Lower lobe of right lung (tissue), 2 donors: ENCODE results near the gene DPEP1. TPM values are rescaled to one million over a fixed set of nuclear protein-coding genes. Genes with fewer than 3 reads are reported as not detected.
"Not testable (repeated sequence)": the region's sequence is repeated elsewhere in the genome, so short reads cannot be mapped to it uniquely, and the experiment has no call there.

Experiments used
- ATAC-seq, 2 donors: fragments of 200-7000 bp; cut with Tn5 transposase; one replicate each; pipeline ENCODE4 v1.9.1; 2020 to 2022; ENCODE audit warnings: mild to moderate bottlenecking in 2 of 2, moderate library complexity in 2 of 2
- DNase-seq: peaks from one replicate; pipeline ENCODE4 v3.0.0-alpha.2; 2020
- H3K27ac ChIP-seq: fragments of 200-600 bp; one replicate; pipeline ENCODE4 v1.8.0; 2022
- H3K27me3 ChIP-seq: fragments of 200-600 bp; one replicate; pipeline ENCODE4 v1.8.0; 2022; ENCODE audit warnings: low read depth
- H3K36me3 ChIP-seq: fragments of 200-600 bp; one replicate; pipeline ENCODE4 v1.8.0; 2022; ENCODE audit warnings: mild to moderate bottlenecking
- H3K4me1 ChIP-seq: fragments of 200-600 bp; one replicate; pipeline ENCODE4 v1.8.0; 2022
- H3K4me3 ChIP-seq: fragments of 200-600 bp; one replicate; pipeline ENCODE4 v1.8.0; 2022; ENCODE audit warnings: mild to moderate bottlenecking
- H3K9me3 ChIP-seq: fragments of 200-600 bp; one replicate; pipeline ENCODE4 v1.8.0; 2022
- CTCF ChIP-seq: fragments of 200-600 bp; IDR thresholded peaks from one replicate; pipeline ENCODE4 v1.8.0; 2022; ENCODE audit warnings: antibody characterized with exemption, mild to moderate bottlenecking
- intact Hi-C: fragments of 100-400 bp; cut with DNase I; formaldehyde crosslinking; loops from one replicate; pipeline ENCODE4 v1.11.0; 2022
- total RNA-seq: library from RNA; stranded (reverse); fragmentation: NEBNext Ultra II Directional; extraction: Animal tissue kit (Norgen Biotek cat#: 25700); gene quantifications from one replicate; pipeline ENCODE4 v1.2.1, GENCODE V29; 2021
- donor health status: DM: no; HTN: yes; CAD: no; lungs with severe emphysema.

The DPEP1 gene
- total RNA-seq, 1 donor from 2014 or later, result 0.59 TPM

- DNase-seq (no peak), ATAC-seq (no peak)
- H3K4me1 ChIP-seq, result no peaks in the 10 kb centered on the region
- intact Hi-C loops, result no loop called here
- no peak overlapping the region for H3K27ac ChIP-seq
- H3K27me3 ChIP-seq, result peaks cover 16% of the 10 kb centered on the region
- H3K36me3 ChIP-seq, result no peaks in the 10 kb centered on the region
- TF ChIP-seq CTCF, result no peak
- no peaks in the 10 kb centered on the region for H3K9me3 ChIP-seq
- no peak overlapping the region for H3K4me3 ChIP-seq
Observed at GRCh38 chr16:89629827-89630610, 16.6 kb downstream of the DPEP1 start.

- DNase-seq (no peak), ATAC-seq (no peak)
- TF ChIP-seq CTCF, result no peak
- no peaks in the 10 kb centered on the region for H3K9me3 ChIP-seq
- intact Hi-C loops, result no loop called here
- H3K27me3 ChIP-seq, result peaks cover 16% of the 10 kb centered on the region
- H3K27ac ChIP-seq, result no peak overlapping the region
- H3K4me1 ChIP-seq, result no peaks in the 10 kb centered on the region
- no peaks in the 10 kb centered on the region for H3K36me3 ChIP-seq
- H3K4me3 ChIP-seq, result no peak overlapping the region
Observed at GRCh38 chr16:89633064-89633631, 19.7 kb downstream of the DPEP1 start.

GRCh38 chr16:89634463-89635385, 21.3 kb downstream of the DPEP1 start:
- ATAC-seq, DNase-seq, H3K4me1 ChIP-seq, H3K36me3 ChIP-seq, H3K27ac ChIP-seq, H3K9me3 ChIP-seq, H3K4me3 ChIP-seq, intact Hi-C loops: not testable (repeated sequence)
- peaks cover 16% of the 10 kb centered on the region for H3K27me3 ChIP-seq

- Histone ChIP-seq H3K36me3 (no peaks in the 10 kb centered on the region), H3K4me3 (no peak overlapping the region), H3K9me3 (no peaks in the 10 kb centered on the region), H3K4me1 (peaks cover 13% of the 10 kb centered on the region), H3K27ac (no peak overlapping the region), H3K27me3 (peaks cover 16% of the 10 kb centered on the region)
- no peak for TF ChIP-seq CTCF
- intact Hi-C loops, result no loop called here
- ATAC-seq, result no peak
- DNase-seq, result no peak
Observed at GRCh38 chr16:89636663-89637062, 23.2 kb downstream of the DPEP1 start.

GRCh38 chr16:89637379-89637778, 23.9 kb downstream of the DPEP1 start:
- no peak for DNase-seq
- peaks cover 13% of the 10 kb centered on the region for H3K4me1 ChIP-seq
- ATAC-seq, result no peak
- no peak overlapping the region for H3K4me3 ChIP-seq
- intact Hi-C loops, result no loop called here
- no peak overlapping the region for H3K27ac ChIP-seq
- H3K9me3 ChIP-seq, result no peaks in the 10 kb centered on the region
- no peaks in the 10 kb centered on the region for H3K36me3 ChIP-seq
- no peak for TF ChIP-seq CTCF
- H3K27me3 ChIP-seq, result peaks cover 14% of the 10 kb centered on the region
